OCI-LY1 (cell line): ENCODE results near the gene UBR4.
"Not testable (repeated sequence)": the region's sequence is repeated elsewhere in the genome, so short reads cannot be mapped to it uniquely, and the experiment has no call there.

Source experiments
- H2AFZ ChIP-seq: fragments of 200-600 bp; sonication (generic), shearing (Covaris generic); 2 replicates; pipeline ENCODE4 v1.6.0; 2014; ENCODE audit warnings: antibody characterized with exemption, mild to moderate bottlenecking, low read length
- H3F3A ChIP-seq: fragments of 200-600 bp; sonication (generic), shearing (Covaris generic); 2 replicates; pipeline ENCODE4 v1.6.0; 2014; ENCODE audit warnings: mild to moderate bottlenecking, antibody characterized with exemption, low read length, moderate library complexity; ENCODE audit not compliant: insufficient read depth
- H3K27ac ChIP-seq: fragments of 200-600 bp; sonication (generic); 2 replicates; pipeline ENCODE4 v1.5.1; 2014; ENCODE audit warnings: low read length, mixed run types, mild to moderate bottlenecking, low read depth; ENCODE audit not compliant: poor library complexity, severe bottlenecking
- H3K27me3 ChIP-seq: fragments of 200-600 bp; sonication (generic); 2 replicates; pipeline ENCODE4 v1.6.0; 2014; ENCODE audit warnings: antibody characterized with exemption, mild to moderate bottlenecking, low read length, moderate library complexity; ENCODE audit not compliant: insufficient read depth
- H3K36me3 ChIP-seq: fragments of 200-600 bp; sonication (generic); 2 replicates; pipeline ENCODE4 v1.6.1; 2014; ENCODE audit warnings: mild to moderate bottlenecking, antibody characterized with exemption, low read length, moderate library complexity, mixed read lengths; ENCODE audit not compliant: insufficient read depth
- H3K4me1 ChIP-seq: fragments of 200-600 bp; sonication (generic); 2 replicates; pipeline ENCODE4 v1.5.1; 2014; ENCODE audit warnings: mild to moderate bottlenecking, low read length, moderate library complexity; ENCODE audit not compliant: insufficient read depth, severe bottlenecking
- H3K4me2 ChIP-seq: fragments of 200-600 bp; sonication (generic), shearing (Covaris generic); 2 replicates; pipeline ENCODE4 v1.6.1; 2014; ENCODE audit warnings: low read length
- H3K4me3 ChIP-seq: fragments of 200-600 bp; sonication (generic); 2 replicates; pipeline ENCODE4 v1.5.1; 2014; ENCODE audit warnings: low read length, low read depth, mild to moderate bottlenecking, mixed read lengths; ENCODE audit not compliant: poor library complexity, severe bottlenecking
- H3K79me2 ChIP-seq: fragments of 200-600 bp; shearing (Covaris generic); 2 replicates; pipeline ENCODE4 v1.6.1; 2016; ENCODE audit warnings: mixed run types, low read length, mixed read lengths; ENCODE audit not compliant: insufficient read depth
- H3K9ac ChIP-seq: fragments of 200-600 bp; sonication (generic), shearing (Covaris generic); 2 replicates; pipeline ENCODE4 v1.6.1; 2014; ENCODE audit warnings: mild to moderate bottlenecking, low read length, mixed read lengths
- H3K9me2 ChIP-seq: fragments of 200-600 bp; sonication (generic), shearing (Covaris generic); 2 replicates; pipeline ENCODE4 v1.6.1; 2014; ENCODE audit warnings: low read depth, mild to moderate bottlenecking, low read length, mixed read lengths
- H3K9me3 ChIP-seq: fragments of 200-600 bp; shearing (Covaris generic); 2 replicates; pipeline ENCODE4 v1.6.1; 2014; ENCODE audit warnings: low read length, mixed read lengths
- H4K20me1 ChIP-seq: fragments of 200-600 bp; sonication (generic), shearing (Covaris generic); 2 replicates; pipeline ENCODE4 v1.6.0; 2016; ENCODE audit warnings: mild to moderate bottlenecking, low read length; ENCODE audit not compliant: insufficient read depth
- EZH2 ChIP-seq: fragments of 200-600 bp; sonication (generic), shearing (Covaris generic); IDR thresholded peaks from 2 replicates; pipeline ENCODE4 v1.8.0; 2017; ENCODE audit warnings: borderline replicate concordance, mixed run types, mild to moderate bottlenecking, antibody characterized with exemption, low read length, moderate library complexity, mixed read lengths
- TF ChIP-seq, protein P1 (sequence below): fragments of 200-600 bp; sonication (generic), shearing (Covaris generic); IDR thresholded peaks from 2 replicates; pipeline ENCODE4 v1.5.1; 2017; ENCODE audit warnings: mild to moderate bottlenecking, antibody characterized with exemption, low read length, moderate library complexity, mixed read lengths

UBR4 gene

DNA sequence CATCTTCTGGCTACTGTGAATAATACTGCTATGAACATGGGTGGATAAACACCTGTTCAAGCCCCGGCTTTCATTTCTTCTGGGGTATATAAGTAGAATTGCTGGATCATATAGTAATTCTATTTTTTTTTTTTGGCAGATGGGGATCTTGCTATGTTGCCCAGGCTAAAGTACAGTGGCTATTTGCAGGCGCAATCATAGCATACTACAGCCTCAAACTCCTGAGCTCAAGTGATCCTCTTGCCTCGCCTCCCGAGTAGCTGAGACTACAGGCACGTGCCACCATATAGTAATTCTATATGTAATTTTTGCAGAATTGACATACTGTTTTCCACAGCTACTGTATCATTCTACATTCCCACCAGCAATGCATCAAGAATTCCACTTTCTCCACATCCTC lies 27.8 kb downstream of the UBR4 start:
- Histone ChIP-seq H3K36me3 (peaks cover 93% of the 10 kb centered on the region), H3K9me2 (no peaks in the 10 kb centered on the region), H4K20me1 (no peaks in the 10 kb centered on the region)

DNA sequence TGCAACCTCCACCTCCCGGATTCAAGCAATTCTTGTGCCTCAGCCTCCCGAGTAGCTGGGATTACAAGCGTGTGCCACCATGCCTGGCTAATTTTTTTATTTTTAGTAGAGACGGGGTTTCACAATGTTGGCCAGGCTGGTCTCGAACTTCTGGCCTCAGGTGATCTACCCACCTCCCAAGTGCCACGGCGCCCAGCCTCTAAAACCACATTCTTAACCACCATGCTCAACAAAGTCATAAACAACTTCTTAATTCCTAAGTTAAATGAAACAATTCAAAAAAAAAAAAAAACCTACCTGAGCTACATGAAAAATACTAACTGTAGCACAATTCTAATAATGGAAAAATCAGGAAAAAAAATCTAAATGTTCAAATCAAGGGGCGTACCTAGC lies 29.8 kb downstream of the UBR4 start:
- H3K9me3 ChIP-seq, H3K4me1 ChIP-seq, H4K20me1 ChIP-seq, H3K27ac ChIP-seq, H3K4me2 ChIP-seq, H3K27me3 ChIP-seq, H3F3A ChIP-seq, H3K9me2 ChIP-seq, H3K4me3 ChIP-seq, H3K79me2 ChIP-seq, H3K9ac ChIP-seq, H2AFZ ChIP-seq: not testable (repeated sequence)
- peaks cover 94% of the 10 kb centered on the region for H3K36me3 ChIP-seq

More for the DNA sequence above, 27.8 kb downstream of the UBR4 start:
- no peaks in the 10 kb centered on the region for H3K9me3 ChIP-seq
- no peak for TF ChIP-seq EZH2
- TF ChIP-seq, protein P1, sequence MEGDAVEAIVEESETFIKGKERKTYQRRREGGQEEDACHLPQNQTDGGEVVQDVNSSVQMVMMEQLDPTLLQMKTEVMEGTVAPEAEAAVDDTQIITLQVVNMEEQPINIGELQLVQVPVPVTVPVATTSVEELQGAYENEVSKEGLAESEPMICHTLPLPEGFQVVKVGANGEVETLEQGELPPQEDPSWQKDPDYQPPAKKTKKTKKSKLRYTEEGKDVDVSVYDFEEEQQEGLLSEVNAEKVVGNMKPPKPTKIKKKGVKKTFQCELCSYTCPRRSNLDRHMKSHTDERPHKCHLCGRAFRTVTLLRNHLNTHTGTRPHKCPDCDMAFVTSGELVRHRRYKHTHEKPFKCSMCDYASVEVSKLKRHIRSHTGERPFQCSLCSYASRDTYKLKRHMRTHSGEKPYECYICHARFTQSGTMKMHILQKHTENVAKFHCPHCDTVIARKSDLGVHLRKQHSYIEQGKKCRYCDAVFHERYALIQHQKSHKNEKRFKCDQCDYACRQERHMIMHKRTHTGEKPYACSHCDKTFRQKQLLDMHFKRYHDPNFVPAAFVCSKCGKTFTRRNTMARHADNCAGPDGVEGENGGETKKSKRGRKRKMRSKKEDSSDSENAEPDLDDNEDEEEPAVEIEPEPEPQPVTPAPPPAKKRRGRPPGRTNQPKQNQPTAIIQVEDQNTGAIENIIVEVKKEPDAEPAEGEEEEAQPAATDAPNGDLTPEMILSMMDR, result no peak
- no peak overlapping the region for H3K27ac ChIP-seq
- no peaks in the 10 kb centered on the region for H3K27me3 ChIP-seq
- no peak overlapping the region for H3K4me2 ChIP-seq
- no peak overlapping the region for H3K4me3 ChIP-seq
- no peaks in the 10 kb centered on the region for H3K4me1 ChIP-seq
- no peaks in the 10 kb centered on the region for H3F3A ChIP-seq
- H2AFZ ChIP-seq, result no peak overlapping the region
- H3K9ac ChIP-seq, result no peak overlapping the region
- H3K79me2 ChIP-seq, result no peaks in the 10 kb centered on the region

DNA sequence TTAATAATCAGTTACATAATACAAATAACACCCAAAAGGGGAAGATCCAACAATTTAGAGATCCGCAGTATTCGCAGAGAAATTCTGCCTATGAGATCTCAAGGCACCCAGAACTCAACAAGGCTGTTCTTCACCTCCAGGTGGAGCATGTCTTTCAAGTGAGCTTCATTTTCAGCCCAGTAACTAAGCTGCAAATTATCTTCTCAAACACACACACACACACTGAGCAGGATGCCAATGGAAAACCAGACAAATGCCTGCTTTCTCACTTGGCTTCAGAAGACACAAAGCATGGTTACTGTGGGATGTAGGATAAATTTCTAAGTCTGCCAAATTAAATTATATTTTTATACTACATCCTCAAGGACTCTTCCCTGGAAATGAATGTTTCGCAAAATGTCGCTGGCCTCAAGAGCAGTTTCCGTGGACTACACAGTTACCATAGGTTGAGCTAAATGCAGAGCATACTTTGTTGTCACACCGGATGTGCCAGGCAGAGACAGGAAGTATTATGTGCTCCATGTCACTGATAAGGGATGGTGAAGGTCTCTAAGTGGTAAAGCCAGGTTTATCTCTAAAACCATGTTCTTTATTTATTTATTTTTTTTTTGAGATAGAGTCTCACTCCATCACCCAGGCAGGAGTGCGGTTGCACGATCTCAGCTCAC lies 30.3 kb downstream of the UBR4 start:
- H3K9me2 ChIP-seq, result no peaks in the 10 kb centered on the region
- H3F3A ChIP-seq, result no peaks in the 10 kb centered on the region
- H3K27ac ChIP-seq, result no peak overlapping the region
- no peak overlapping the region for H3K4me2 ChIP-seq
- H3K79me2 ChIP-seq, result no peaks in the 10 kb centered on the region
- no peaks in the 10 kb centered on the region for H3K27me3 ChIP-seq
- H3K36me3 ChIP-seq, result peaks cover 94% of the 10 kb centered on the region
- H3K9ac ChIP-seq, result no peak overlapping the region
- H3K9me3 ChIP-seq, result no peaks in the 10 kb centered on the region
- no peak overlapping the region for H2AFZ ChIP-seq
- TF ChIP-seq, protein P1, result peak; percentile 26; the same call in 1 of the 2 replicates
- no peak for TF ChIP-seq EZH2
- no peaks in the 10 kb centered on the region for H3K4me1 ChIP-seq
- no peak overlapping the region for H3K4me3 ChIP-seq
- no peaks in the 10 kb centered on the region for H4K20me1 ChIP-seq

DNA sequence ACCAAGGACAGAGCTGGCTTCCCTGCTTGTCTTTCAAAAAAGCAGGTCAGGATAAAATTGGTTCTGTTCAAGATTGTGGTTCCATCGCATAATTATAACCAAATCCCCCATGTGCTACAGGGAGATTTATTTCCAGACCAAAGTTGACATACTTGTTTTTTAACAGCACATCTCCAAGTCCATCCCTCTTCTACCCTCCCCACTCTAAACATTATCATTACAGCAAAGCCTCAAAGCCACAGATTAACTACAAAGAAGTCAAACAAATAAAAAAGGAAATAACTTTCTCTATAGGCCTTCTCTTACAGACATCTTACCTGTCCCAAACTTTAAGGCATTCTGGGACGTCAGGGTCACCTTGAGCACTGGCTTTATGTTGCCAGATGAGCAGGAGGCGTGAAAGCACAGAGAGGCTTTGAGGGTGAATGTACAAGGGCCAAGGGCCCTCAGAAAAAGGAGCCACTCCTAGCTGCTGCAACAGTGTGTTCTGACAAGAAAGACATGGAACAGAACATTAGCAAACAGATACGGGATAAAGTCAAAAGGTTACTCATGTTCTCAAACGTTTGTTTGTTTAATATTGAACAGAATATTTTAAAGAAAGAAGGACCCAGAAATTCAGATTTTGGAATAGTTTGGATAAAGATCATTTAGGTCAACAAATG lies 31.2 kb downstream of the UBR4 start:
- Histone ChIP-seq H3K4me3 (no peak overlapping the region), H2AFZ (no peak overlapping the region), H3K79me2 (no peaks in the 10 kb centered on the region), H3K9me2 (no peaks in the 10 kb centered on the region), H3K9me3 (no peaks in the 10 kb centered on the region), H3K4me1 (no peaks in the 10 kb centered on the region), H3K4me2 (no peak overlapping the region), H3K27ac (no peak overlapping the region), H3K36me3 (peaks cover 94% of the 10 kb centered on the region), H3K27me3 (no peaks in the 10 kb centered on the region), H4K20me1 (no peaks in the 10 kb centered on the region), H3K9ac (no peak overlapping the region), H3F3A (no peaks in the 10 kb centered on the region)
- no peak for TF ChIP-seq EZH2
